CD14-positive monocyte (primary cell): ENCODE results near the gene OR2G3. TPM values are rescaled to one million over a fixed set of nuclear protein-coding genes. Genes with fewer than 3 reads are reported as not detected.

Experiments
- DNase-seq, 3 donors: peaks; one replicate each; pipeline ENCODE4 v3.0.0-alpha.2; 2011 to 2022
- H2AFZ ChIP-seq: 2 replicates; pipeline ENCODE4 v1.6.0; 2012; ENCODE audit warnings: mild to moderate bottlenecking, low read depth, low read length, inconsistent platforms; ENCODE audit not compliant: insufficient read depth, poor library complexity, severe bottlenecking
- H3K27ac ChIP-seq, 2 donors: 1 replicate in 1 of 2; 2 replicates in 1 of 2; pipeline ENCODE4 v1.5.1; 2012 to 2013; ENCODE audit warnings: low read length in 2 of 2, control low read depth in 1 of 2, inconsistent platforms in 1 of 2, low read depth in 1 of 2, mild to moderate bottlenecking in 1 of 2
- H3K27me3 ChIP-seq, 2 donors: one replicate each; pipeline versions ENCODE4 v1.6.0 to v1.6.1; 2011 to 2013; ENCODE audit warnings: low read length in 2 of 2; ENCODE audit not compliant: control insufficient read depth in 2 of 2, insufficient read depth in 2 of 2
- H3K36me3 ChIP-seq, 2 donors: replicated peaks in 1 of 2; 1 replicate in 1 of 2; 2 replicates in 1 of 2; pipeline versions ENCODE4 v1.5.1 to v1.6.1; 2012 to 2013; ENCODE audit warnings: low read length in 2 of 2, control low read depth in 1 of 2, inconsistent platforms in 1 of 2, mild to moderate bottlenecking in 1 of 2; ENCODE audit not compliant: insufficient read depth in 2 of 2, control insufficient read depth in 1 of 2
- H3K4me1 ChIP-seq, 2 donors: 1 replicate in 1 of 2; 2 replicates in 1 of 2; pipeline versions ENCODE4 v1.5.1 to v1.6.1; 2012 to 2013; ENCODE audit warnings: low read length in 2 of 2, control low read depth in 1 of 2, inconsistent platforms in 1 of 2, mild to moderate bottlenecking in 1 of 2, moderate library complexity in 1 of 2; ENCODE audit not compliant: insufficient read depth in 2 of 2, control insufficient read depth in 1 of 2
- H3K4me2 ChIP-seq: replicated peaks from 2 replicates; pipeline ENCODE3; 2012; ENCODE audit warnings: low read length, moderate library complexity, mild to moderate bottlenecking; ENCODE audit not compliant: poor library complexity, severe bottlenecking; ENCODE audit errors: extremely low read depth
- H3K4me3 ChIP-seq, 3 experiments: fragments of 200-600 bp in 1 of 3; sonication (generic) in 1 of 3; replicated peaks in 1 of 3; 1 replicate in 2 of 3; 2 replicates in 1 of 3; pipeline ENCODE4 v1.5.1; 2011 to 2013; ENCODE audit warnings: low read length in 3 of 3, mild to moderate bottlenecking in 3 of 3, control low read depth in 2 of 3, low read depth in 2 of 3, inconsistent platforms in 1 of 3, moderate library complexity in 1 of 3
- H3K79me2 ChIP-seq: 2 replicates; pipeline ENCODE4 v1.6.0; 2012; ENCODE audit warnings: mild to moderate bottlenecking, control low read depth, inconsistent platforms, low read length, moderate library complexity; ENCODE audit not compliant: insufficient read depth
- H3K9ac ChIP-seq: 2 replicates; pipeline ENCODE4 v1.6.0; 2017; ENCODE audit warnings: low read length, mild to moderate bottlenecking; ENCODE audit not compliant: insufficient read depth, poor library complexity, severe bottlenecking
- H3K9me3 ChIP-seq, 2 donors: replicated peaks in 1 of 2; 1 replicate in 1 of 2; 2 replicates in 1 of 2; pipeline versions ENCODE4 v1.5.1 to v1.6.1; 2012 to 2013; ENCODE audit warnings: low read length in 2 of 2, control low read depth in 1 of 2; ENCODE audit not compliant: control insufficient read depth in 1 of 2, insufficient read depth in 1 of 2
- H4K20me1 ChIP-seq: 2 replicates; pipeline ENCODE4 v1.6.0; 2012; ENCODE audit warnings: mild to moderate bottlenecking, low read length, control low read depth, moderate library complexity; ENCODE audit not compliant: insufficient read depth
- H3K27ac Mint-ChIP-seq, 7 donors: one replicate each; pipeline ENCODE4 v1.8.0; 2020; ENCODE audit warnings: mild to moderate bottlenecking in 7 of 7, mixed read lengths in 7 of 7, moderate library complexity in 6 of 7, inconsistent platforms in 2 of 7
- H3K27me3 Mint-ChIP-seq, 3 donors: one replicate each; pipeline ENCODE4 v1.8.0; 2021 to 2022; ENCODE audit warnings: low read depth in 3 of 3, mild to moderate bottlenecking in 3 of 3, mixed read lengths in 3 of 3, moderate library complexity in 3 of 3, inconsistent platforms in 1 of 3
- H3K36me3 Mint-ChIP-seq, 2 donors: one replicate each; pipeline ENCODE4 v1.8.0; 2020; ENCODE audit warnings: mixed read lengths in 2 of 2, inconsistent platforms in 1 of 2, mild to moderate bottlenecking in 1 of 2
- H3K4me1 Mint-ChIP-seq: one replicate; pipeline ENCODE4 v1.8.0; 2020; ENCODE audit warnings: mild to moderate bottlenecking, mixed read lengths
- H3K4me3 Mint-ChIP-seq, 2 donors: one replicate each; pipeline ENCODE4 v1.8.0; 2020; ENCODE audit warnings: mild to moderate bottlenecking in 2 of 2, mixed read lengths in 2 of 2, moderate library complexity in 1 of 2
- H3K9me3 Mint-ChIP-seq, 7 donors: one replicate each; pipeline ENCODE4 v1.8.0; 2020 to 2022; ENCODE audit warnings: mixed read lengths in 7 of 7, mild to moderate bottlenecking in 6 of 7, moderate library complexity in 6 of 7, inconsistent platforms in 2 of 7
- WGBS: methylation state at CpG from one replicate; pipeline ENCODE4 v1.1.5; 2013; ENCODE audit warnings: missing lambda C conversion rate; ENCODE audit not compliant: insufficient coverage; 5-methylcytosine and 5-hydroxymethylcytosine counted together
- intact Hi-C, 2 donors: fragments of 100-400 bp; cut with micrococcal nuclease; formaldehyde crosslinking; loops; one replicate each; pipeline versions ENCODE4 v1.15.0 to v1.15.1; 2023
- polyA plus RNA-seq, 3 donors: library from polyadenylated mRNA; depleted of rRNA in 1 of 3; unstranded in 2 of 3; stranded (reverse) in 1 of 3; fragments of 300-500 nt in 2 of 3; fragments of >200 nt in 1 of 3; fragmentation: Illumina TruSeq in 2 of 3; gene quantifications; 1 replicate in 2 of 3; 2 replicates in 1 of 3; pipeline ENCODE4 v1.2.3, GENCODE V29; 2012 to 2021
- TF ChIP-seq, protein P1 (sequence below): fragments of 200-600 bp; IDR thresholded peaks from one replicate; pipeline ENCODE4 v1.8.0; 2022; ENCODE audit warnings: antibody characterized with exemption, mild to moderate bottlenecking

OR2G3 gene
- polyA plus RNA-seq, 3 donors, result not detected

DNA sequence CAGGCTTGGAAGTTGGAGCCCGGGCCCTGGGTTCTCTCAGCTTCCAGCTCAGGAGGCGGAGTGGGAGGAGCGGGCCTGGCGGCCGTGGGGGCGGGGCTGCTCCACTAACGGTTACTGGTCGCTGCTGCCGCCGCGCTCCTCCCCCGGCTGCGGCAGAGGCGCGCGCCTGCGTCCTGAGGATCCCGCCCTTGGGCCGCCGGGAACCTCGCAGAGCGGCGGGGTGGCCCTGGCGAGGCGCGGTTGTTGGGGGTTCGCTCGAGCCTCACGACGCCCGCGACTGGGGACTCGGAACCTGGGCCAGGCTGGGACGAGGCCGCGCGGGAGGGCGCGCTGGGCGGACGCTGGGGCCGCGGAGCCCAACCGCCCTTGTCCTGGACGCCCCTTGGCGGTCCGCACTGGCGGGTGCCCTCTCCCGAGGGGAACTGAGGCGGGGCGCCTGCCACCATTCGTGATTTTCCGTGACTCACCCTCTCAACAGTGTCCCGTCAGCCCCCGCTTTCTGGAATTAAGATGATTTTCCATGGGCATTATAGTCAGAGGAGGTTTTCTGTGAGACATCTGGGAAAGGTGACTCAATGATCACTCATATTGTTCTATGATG is 34.1 kb downstream of the OR2G3 start:
- no peak overlapping the region for H3K27ac Mint-ChIP-seq
- no peaks in the 10 kb centered on the region for H3K79me2 ChIP-seq
- H3K4me1 ChIP-seq, result peaks cover 7 to 12% of the 10 kb centered on the region in 2 donors
- H3K9me3 Mint-ChIP-seq, result peaks cover 2 to 11% (median 5%) of the 10 kb centered on the region in 7 donors
- TF ChIP-seq, protein P1, sequence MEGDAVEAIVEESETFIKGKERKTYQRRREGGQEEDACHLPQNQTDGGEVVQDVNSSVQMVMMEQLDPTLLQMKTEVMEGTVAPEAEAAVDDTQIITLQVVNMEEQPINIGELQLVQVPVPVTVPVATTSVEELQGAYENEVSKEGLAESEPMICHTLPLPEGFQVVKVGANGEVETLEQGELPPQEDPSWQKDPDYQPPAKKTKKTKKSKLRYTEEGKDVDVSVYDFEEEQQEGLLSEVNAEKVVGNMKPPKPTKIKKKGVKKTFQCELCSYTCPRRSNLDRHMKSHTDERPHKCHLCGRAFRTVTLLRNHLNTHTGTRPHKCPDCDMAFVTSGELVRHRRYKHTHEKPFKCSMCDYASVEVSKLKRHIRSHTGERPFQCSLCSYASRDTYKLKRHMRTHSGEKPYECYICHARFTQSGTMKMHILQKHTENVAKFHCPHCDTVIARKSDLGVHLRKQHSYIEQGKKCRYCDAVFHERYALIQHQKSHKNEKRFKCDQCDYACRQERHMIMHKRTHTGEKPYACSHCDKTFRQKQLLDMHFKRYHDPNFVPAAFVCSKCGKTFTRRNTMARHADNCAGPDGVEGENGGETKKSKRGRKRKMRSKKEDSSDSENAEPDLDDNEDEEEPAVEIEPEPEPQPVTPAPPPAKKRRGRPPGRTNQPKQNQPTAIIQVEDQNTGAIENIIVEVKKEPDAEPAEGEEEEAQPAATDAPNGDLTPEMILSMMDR, result no peak
- no peak overlapping the region for H3K27ac ChIP-seq
- no peaks in the 10 kb centered on the region for H3K27me3 ChIP-seq
- H3K9ac ChIP-seq, result peak overlapping the region; percentile 53
- peak overlapping the region; percentile 26 to 69 (median 44) for H3K4me3 ChIP-seq
- H3K4me2 ChIP-seq, result peak overlapping the region; percentile 78
- WGBS, result 6% methylated on average over 49 of the region's 55 CpGs
- peaks cover 0 to 5% of the 10 kb centered on the region in 2 donors for H3K9me3 ChIP-seq
- no peaks in the 10 kb centered on the region for H3K36me3 Mint-ChIP-seq
- no peaks in the 10 kb centered on the region for H4K20me1 ChIP-seq
- no peaks in the 10 kb centered on the region for H3K36me3 ChIP-seq
- peaks cover 11% of the 10 kb centered on the region for H3K4me1 Mint-ChIP-seq
- H3K4me3 Mint-ChIP-seq, result peak overlapping the region; percentile 57 to 73
- H2AFZ ChIP-seq, result peak overlapping the region; percentile 79
- H3K27me3 Mint-ChIP-seq, result peaks cover 0 to 3% (median 0%) of the 10 kb centered on the region in 3 donors
- intact Hi-C loops, result no loop called here
- peak; percentile 27 to 53 (median 35) for DNase-seq

DNA sequence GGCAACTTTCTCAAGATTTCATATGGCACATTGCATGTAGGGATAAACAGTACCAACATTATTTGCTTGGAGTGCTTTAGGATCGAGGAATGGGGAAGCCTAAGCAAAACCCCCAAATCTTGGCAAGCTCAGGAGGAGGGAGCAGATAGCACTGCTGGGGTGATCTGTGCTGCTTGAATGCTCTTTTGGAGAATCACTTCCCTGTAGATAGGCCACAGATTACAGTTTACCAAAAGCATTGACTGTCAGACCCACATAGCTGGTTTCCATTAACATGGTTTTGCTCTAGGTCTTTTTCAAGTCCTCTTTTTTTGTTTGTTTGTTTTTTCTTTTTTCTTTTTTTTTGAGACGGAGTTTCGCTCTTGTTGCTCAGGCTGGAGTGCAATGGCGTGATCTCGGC is 37.4 kb downstream of the OR2G3 start:
- Histone ChIP-seq H3K4me3 (no peak overlapping the region), H3K4me2 (no peak overlapping the region), H3K9me3 (no peaks in the 10 kb centered on the region), H3K27me3 (no peaks in the 10 kb centered on the region), H3K9ac (no peak overlapping the region), H3K79me2 (no peaks in the 10 kb centered on the region), H3K36me3 (no peaks in the 10 kb centered on the region), H3K27ac (no peak overlapping the region), H4K20me1 (no peaks in the 10 kb centered on the region), H2AFZ (no peak overlapping the region), H3K4me1 (peaks cover 7 to 12% of the 10 kb centered on the region in 2 donors)
- WGBS, result no CpG with 5 or more reads among the region's 5 CpGs
- H3K9me3 Mint-ChIP-seq, result peaks cover 0 to 6% (median 0%) of the 10 kb centered on the region in 7 donors
- H3K27me3 Mint-ChIP-seq, result no peaks in the 10 kb centered on the region
- H3K4me1 Mint-ChIP-seq, result peaks cover 19% of the 10 kb centered on the region
- intact Hi-C loops, result no loop called here
- H3K4me3 Mint-ChIP-seq, result no peak overlapping the region
- no peak overlapping the region for H3K27ac Mint-ChIP-seq
- H3K36me3 Mint-ChIP-seq, result no peaks in the 10 kb centered on the region
- DNase-seq, result no peak
- TF ChIP-seq, protein P1, result no peak
